ENCODE measurements around the gene HOOK1.

The HOOK1 gene

DNA sequence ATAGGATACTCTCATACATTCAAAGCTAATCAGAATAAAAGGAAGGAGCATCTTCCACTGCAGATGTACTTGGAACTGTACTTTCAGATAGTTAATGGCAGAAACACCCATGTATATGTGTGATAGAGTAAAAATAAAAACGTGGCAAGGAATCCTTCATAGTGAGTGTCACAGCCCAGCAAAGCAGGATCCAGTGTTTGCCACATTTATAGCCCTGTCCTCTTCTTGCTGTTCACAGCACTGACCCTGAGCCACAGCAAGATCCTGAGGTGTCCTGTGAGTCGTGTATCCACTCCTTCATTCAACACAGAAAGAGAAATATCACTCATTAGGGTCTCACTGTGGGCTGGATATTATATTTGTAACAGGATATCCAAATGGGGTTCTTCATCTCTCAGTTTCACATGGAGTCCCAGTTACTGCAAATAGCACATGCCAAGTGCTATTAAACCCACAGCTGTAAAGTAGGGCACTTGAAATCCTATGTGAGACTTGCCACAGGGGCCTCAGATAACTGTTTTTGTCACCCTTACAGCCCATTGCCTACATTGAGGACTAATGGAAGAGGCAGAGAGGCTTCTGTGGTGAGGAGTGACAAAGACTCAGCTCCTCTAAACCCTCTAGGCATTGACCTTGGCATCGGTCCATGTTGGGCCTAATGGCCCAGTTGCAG, 70.5 kb downstream of the HOOK1 start:
- TF ChIP-seq POLR2AphosphoS5 (IDR thresholded peaks at IDR 0.05; ENCODE audit: low read depth, low read length) (no peak), SIN3A (IDR thresholded peaks at IDR 0.05; ENCODE audit: borderline replicate concordance, insufficient read depth, low read length) (no peak), FOXP2 (optimal IDR thresholded peaks at IDR 0.05; ENCODE audit: borderline replicate concordance, extremely low read depth, extremely low read length, insufficient read depth) (no peak), TAF1 (IDR thresholded peaks at IDR 0.05; ENCODE audit: borderline replicate concordance, insufficient read depth, low read length) (no peak)
- TF ChIP-seq, protein P1, sequence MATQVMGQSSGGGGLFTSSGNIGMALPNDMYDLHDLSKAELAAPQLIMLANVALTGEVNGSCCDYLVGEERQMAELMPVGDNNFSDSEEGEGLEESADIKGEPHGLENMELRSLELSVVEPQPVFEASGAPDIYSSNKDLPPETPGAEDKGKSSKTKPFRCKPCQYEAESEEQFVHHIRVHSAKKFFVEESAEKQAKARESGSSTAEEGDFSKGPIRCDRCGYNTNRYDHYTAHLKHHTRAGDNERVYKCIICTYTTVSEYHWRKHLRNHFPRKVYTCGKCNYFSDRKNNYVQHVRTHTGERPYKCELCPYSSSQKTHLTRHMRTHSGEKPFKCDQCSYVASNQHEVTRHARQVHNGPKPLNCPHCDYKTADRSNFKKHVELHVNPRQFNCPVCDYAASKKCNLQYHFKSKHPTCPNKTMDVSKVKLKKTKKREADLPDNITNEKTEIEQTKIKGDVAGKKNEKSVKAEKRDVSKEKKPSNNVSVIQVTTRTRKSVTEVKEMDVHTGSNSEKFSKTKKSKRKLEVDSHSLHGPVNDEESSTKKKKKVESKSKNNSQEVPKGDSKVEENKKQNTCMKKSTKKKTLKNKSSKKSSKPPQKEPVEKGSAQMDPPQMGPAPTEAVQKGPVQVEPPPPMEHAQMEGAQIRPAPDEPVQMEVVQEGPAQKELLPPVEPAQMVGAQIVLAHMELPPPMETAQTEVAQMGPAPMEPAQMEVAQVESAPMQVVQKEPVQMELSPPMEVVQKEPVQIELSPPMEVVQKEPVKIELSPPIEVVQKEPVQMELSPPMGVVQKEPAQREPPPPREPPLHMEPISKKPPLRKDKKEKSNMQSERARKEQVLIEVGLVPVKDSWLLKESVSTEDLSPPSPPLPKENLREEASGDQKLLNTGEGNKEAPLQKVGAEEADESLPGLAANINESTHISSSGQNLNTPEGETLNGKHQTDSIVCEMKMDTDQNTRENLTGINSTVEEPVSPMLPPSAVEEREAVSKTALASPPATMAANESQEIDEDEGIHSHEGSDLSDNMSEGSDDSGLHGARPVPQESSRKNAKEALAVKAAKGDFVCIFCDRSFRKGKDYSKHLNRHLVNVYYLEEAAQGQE (IDR thresholded peaks at IDR 0.05; ENCODE audit: insufficient read depth in 1 of 2, low read depth in 2 of 2, low read length in 2 of 2) = no peak

DNA sequence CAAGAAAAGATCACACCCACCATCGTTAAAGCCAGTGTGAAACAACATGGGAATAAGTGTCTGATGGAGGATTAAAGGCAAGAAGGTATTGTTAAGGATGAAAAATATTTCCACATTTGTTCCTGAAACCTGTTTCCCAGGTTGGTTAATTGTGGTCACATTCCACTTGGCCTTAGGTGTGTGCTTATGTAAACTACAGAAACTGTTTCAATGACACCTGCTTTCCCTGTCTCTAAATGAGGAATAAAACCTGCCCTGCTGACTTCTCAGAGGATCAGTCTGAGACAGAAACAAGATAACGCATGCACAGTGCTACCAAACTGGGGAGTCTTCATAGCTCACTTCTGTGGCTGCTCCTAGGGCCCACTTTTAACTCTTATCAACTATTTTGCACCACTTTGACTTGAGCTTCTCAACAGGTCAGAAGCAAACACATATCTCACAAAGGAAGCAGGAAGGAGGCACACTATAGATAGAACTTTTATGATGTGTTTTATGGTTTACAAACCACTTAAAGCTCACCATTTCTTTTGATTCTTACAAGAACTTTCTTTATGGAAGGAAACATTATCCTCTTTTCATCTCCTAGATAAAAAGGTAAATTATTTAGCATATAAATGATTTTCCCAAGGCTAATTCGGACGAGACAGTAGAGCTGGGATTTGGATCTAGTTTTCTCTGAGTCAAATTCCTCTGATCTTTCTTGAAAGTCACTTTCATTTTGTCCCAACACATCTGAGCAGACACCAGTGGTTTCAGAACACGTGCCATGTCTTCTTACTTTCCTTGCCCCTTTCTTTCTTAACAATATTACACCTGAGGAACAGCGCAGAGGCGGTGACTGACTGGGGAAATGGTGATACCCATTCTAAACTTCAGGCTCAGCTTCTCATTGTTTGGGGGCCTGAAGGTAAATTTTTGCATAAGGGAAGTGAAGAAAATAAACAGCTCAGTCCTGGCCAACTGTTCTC, 78.4 kb downstream of the HOOK1 start:
- TF ChIP-seq FOXP2 (optimal IDR thresholded peaks at IDR 0.05; ENCODE audit: borderline replicate concordance, extremely low read depth, extremely low read length, insufficient read depth) (no peak), TAF1 (IDR thresholded peaks at IDR 0.05; ENCODE audit: borderline replicate concordance, insufficient read depth, low read length) (no peak), POLR2AphosphoS5 (IDR thresholded peaks at IDR 0.05; ENCODE audit: low read depth, low read length) (no peak), SIN3A (IDR thresholded peaks at IDR 0.05; ENCODE audit: borderline replicate concordance, insufficient read depth, low read length) (no peak)
- TF ChIP-seq, protein P1 (IDR thresholded peaks at IDR 0.05; ENCODE audit: insufficient read depth in 1 of 2, low read depth in 2 of 2, low read length in 2 of 2) = no peak

DNA sequence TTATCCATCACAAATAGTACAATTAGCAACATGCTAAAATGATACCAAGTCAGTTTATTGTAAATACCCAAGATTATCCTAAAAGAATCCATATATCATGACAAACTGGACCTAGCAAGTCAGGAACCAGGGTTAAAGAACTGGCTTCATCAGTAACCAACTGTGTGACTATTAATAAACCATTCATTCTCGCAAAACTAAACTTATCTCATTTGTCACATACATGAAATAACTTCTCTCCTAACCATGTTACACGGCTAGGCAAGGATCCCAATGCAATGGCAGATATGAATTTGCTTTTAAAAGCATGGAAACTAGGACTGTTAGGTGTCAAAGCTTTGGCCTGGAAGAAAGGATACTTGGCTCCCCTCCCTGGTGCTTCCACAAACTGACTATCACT, 82.4 kb downstream of the HOOK1 start:
- TF ChIP-seq TAF1 (IDR thresholded peaks at IDR 0.05; ENCODE audit: borderline replicate concordance, insufficient read depth, low read length) (no peak), SIN3A (IDR thresholded peaks at IDR 0.05; ENCODE audit: borderline replicate concordance, insufficient read depth, low read length) (no peak), POLR2AphosphoS5 (IDR thresholded peaks at IDR 0.05; ENCODE audit: low read depth, low read length) (no peak), FOXP2 (optimal IDR thresholded peaks at IDR 0.05; ENCODE audit: borderline replicate concordance, extremely low read depth, extremely low read length, insufficient read depth) (no peak)
- TF ChIP-seq, protein P1 (IDR thresholded peaks at IDR 0.05; ENCODE audit: insufficient read depth in 1 of 2, low read depth in 2 of 2, low read length in 2 of 2) = no peak

DNA sequence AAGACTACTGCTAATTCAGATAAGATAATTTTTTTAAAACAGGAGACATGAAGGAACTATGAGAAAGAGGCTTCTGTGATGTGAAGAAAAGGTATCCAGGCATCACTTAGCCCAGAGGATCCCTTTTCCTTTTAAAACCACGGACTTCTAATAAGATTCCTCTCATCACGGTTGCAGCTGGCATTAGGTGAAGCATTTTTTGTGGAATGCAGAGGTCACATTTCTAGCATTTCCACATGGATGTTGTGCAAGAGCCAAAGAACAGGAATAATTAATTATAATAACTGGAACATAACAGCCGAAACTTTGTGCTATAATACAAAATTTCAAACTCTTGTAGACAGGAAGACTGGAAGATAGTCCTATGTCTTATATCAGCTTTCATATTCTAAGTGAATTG, 84.2 kb downstream of the HOOK1 start:
- TF ChIP-seq SIN3A (IDR thresholded peaks at IDR 0.05; ENCODE audit: borderline replicate concordance, insufficient read depth, low read length) (no peak), POLR2AphosphoS5 (IDR thresholded peaks at IDR 0.05; ENCODE audit: low read depth, low read length) (no peak), FOXP2 (optimal IDR thresholded peaks at IDR 0.05; ENCODE audit: borderline replicate concordance, extremely low read depth, extremely low read length, insufficient read depth) (no peak), TAF1 (IDR thresholded peaks at IDR 0.05; ENCODE audit: borderline replicate concordance, insufficient read depth, low read length) (no peak)
- TF ChIP-seq, protein P1 (IDR thresholded peaks at IDR 0.05; ENCODE audit: insufficient read depth in 1 of 2, low read depth in 2 of 2, low read length in 2 of 2) = no peak

All from PFSK-1 (cell line).